ENCODE measurements around the gene TNFAIP8. TPM values are rescaled to one million over a fixed set of nuclear protein-coding genes. Genes with fewer than 3 reads are reported as not detected.

The TNFAIP8 gene
- total and polyA plus RNA-seq, 10 of the 15 experiments (the other 5 are each of a cell fraction or from before 2014, with no cell fraction given): 124 to 324 (median 177) TPM

DNA sequence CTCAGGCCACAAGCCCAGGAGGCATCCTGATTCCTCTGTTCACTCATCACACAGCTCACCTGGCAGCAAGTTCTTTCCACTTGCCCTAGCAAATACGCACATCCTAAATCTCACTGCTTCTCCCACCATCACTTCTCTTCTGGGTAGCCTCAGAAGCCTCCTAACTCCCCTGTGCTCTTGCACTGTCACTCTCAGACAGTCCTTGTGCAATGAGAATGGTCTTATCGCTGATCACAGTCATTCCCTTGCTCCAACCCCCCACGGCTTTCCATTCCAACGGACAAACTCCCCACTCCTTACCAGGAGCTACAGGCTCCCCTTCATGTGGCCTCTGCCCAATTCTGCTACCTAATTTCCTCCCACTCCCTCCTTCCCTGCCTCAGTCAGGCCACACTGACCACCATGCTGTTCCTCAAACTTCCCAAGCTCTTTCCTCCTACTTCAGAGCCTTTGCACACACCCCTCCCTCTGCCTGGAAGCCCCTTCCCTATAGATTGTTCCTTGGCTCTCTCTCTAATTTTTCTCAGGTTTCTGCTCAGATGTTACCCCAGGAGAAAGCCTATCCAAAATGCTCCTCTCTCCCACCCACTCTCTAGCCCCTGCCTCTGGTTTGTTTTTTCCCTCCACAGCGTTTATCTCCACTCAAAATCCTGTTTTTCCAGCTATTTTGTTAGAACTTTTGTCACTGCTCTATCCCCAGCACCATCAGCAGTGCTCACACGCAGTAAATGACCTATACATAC is 34.1 kb upstream of the TNFAIP8 start:
- TF ChIP-seq CEBPB (IDR thresholded peaks at IDR 0.05; ENCODE audit: borderline replicate concordance in 1 of 2, low read depth in 2 of 2, low read length in 2 of 2) (no peak), CBX3 (IDR thresholded peaks at IDR 0.05; ENCODE audit: borderline replicate concordance, low read depth) (no peak), WRNIP1 (IDR thresholded peaks at IDR 0.05; ENCODE audit: borderline replicate concordance, low read depth, low read length) (no peak), POLR2AphosphoS5 (IDR thresholded peaks at IDR 0.05; ENCODE audit: low read length) (no peak), IKZF1 (conservative IDR thresholded peaks at IDR 0.05) (no peak), SREBF1 (IDR thresholded peaks at IDR 0.05; ENCODE audit: low read length) (no peak), EZH2 (IDR thresholded peaks at IDR 0.05; ENCODE audit: borderline replicate concordance, control insufficient read depth, low read depth, low read length) (no peak), ZNF274 (IDR thresholded peaks at IDR 0.05; ENCODE audit: insufficient read depth, insufficient read length) (no peak)
- TF ChIP-seq, protein P1, sequence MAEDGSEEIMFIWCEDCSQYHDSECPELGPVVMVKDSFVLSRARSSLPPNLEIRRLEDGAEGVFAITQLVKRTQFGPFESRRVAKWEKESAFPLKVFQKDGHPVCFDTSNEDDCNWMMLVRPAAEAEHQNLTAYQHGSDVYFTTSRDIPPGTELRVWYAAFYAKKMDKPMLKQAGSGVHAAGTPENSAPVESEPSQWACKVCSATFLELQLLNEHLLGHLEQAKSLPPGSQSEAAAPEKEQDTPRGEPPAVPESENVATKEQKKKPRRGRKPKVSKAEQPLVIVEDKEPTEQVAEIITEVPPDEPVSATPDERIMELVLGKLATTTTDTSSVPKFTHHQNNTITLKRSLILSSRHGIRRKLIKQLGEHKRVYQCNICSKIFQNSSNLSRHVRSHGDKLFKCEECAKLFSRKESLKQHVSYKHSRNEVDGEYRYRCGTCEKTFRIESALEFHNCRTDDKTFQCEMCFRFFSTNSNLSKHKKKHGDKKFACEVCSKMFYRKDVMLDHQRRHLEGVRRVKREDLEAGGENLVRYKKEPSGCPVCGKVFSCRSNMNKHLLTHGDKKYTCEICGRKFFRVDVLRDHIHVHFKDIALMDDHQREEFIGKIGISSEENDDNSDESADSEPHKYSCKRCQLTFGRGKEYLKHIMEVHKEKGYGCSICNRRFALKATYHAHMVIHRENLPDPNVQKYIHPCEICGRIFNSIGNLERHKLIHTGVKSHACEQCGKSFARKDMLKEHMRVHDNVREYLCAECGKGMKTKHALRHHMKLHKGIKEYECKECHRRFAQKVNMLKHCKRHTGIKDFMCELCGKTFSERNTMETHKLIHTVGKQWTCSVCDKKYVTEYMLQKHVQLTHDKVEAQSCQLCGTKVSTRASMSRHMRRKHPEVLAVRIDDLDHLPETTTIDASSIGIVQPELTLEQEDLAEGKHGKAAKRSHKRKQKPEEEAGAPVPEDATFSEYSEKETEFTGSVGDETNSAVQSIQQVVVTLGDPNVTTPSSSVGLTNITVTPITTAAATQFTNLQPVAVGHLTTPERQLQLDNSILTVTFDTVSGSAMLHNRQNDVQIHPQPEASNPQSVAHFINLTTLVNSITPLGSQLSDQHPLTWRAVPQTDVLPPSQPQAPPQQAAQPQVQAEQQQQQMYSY (CRISPR knock-in tag; IDR thresholded peaks at IDR 0.05): no peak
- TF ChIP-seq, protein P2, sequence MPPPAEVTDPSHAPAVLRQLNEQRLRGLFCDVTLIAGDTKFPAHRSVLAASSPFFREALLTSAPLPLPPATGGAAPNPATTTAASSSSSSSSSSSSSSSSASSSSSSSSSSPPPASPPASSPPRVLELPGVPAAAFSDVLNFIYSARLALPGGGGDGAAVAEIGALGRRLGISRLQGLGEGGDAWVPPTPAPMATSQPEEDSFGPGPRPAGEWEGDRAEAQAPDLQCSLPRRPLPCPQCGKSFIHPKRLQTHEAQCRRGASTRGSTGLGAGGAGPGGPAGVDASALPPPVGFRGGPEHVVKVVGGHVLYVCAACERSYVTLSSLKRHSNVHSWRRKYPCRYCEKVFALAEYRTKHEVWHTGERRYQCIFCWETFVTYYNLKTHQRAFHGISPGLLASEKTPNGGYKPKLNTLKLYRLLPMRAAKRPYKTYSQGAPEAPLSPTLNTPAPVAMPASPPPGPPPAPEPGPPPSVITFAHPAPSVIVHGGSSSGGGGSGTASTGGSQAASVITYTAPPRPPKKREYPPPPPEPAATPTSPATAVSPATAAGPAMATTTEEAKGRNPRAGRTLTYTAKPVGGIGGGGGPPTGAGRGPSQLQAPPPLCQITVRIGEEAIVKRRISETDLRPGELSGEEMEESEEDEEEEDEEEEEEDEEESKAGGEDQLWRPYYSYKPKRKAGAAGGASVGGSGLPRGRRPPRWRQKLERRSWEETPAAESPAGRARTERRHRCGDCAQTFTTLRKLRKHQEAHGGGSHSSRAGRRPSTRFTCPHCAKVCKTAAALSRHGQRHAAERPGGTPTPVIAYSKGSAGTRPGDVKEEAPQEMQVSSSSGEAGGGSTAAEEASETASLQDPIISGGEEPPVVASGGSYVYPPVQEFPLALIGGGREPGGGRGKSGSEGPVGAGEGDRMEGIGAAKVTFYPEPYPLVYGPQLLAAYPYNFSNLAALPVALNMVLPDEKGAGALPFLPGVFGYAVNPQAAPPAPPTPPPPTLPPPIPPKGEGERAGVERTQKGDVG (CRISPR knock-in tag; IDR thresholded peaks at IDR 0.05): no peak
- 77% methylated on average over 6 of the region's 6 CpGs for WGBS (ENCODE audit: insufficient coverage, insufficient replicate concordance, low lambda C conversion rate, missing lambda C conversion rate)
- no TSS peak for BruUV-seq (replicated peaks)
- DNase-seq (ENCODE audit: low read depth, low spot score): no peak
- Histone ChIP-seq H3K36me3 (ENCODE audit: control insufficient read depth in 2 of 2, insufficient read depth in 2 of 2, low read length in 1 of 2) (0 out of 4 replicates have a peak, but pooled peaks cover 0 to 2% of the 10 kb centered on the region in 2 experiments), H3K4me1 (ENCODE audit: control insufficient read depth, insufficient read depth, low read length) (peaks cover 56% of the 10 kb centered on the region), H3K27ac (ENCODE audit: control insufficient read depth, insufficient read depth) (peak overlapping the region; percentile 87), H3K79me2 (ENCODE audit: control insufficient read depth, insufficient read depth, low read length) (peaks cover 87% of the 10 kb centered on the region), H3K4me3 (no peak overlapping the region), H4K20me1 (ENCODE audit: control insufficient read depth, insufficient read depth) (no peaks in the 10 kb centered on the region), H3K9ac (ENCODE audit: control insufficient read depth, insufficient read depth, low read length) (no peak overlapping the region), H3K4me2 (ENCODE audit: control insufficient read depth, insufficient read depth) (peak overlapping the region; percentile 39; the same call in 1 of the 2 replicates), H3K27me3 (replicated peaks in 1 of 2; ENCODE audit: control insufficient read depth in 2 of 2, insufficient read depth in 2 of 2, low read length in 1 of 2) (no peaks in the 10 kb centered on the region), H2AFZ (ENCODE audit: control insufficient read depth, low read depth, low read length) (no peak overlapping the region), H3K9me3 (replicated peaks; ENCODE audit: control insufficient read depth, insufficient read depth, low read length) (no peaks in the 10 kb centered on the region)
- ChIA-PET SMC1A (ENCODE audit: uncharacterized antibody, unreplicated experiment) (interaction anchor here (1.0 to 4.2 kb wide), 6 partner anchors 9 to 89 kb away, joined by 3 to 41 read pairs (median 6); no protein-coding TSS in a partner anchor), RAD21 (ENCODE audit: unreplicated experiment) (interaction anchor here (1.7 to 4.0 kb wide), 5 partner anchors 13 to 90 kb away, joined by 5 to 46 read pairs (median 14); no protein-coding TSS in a partner anchor), CTCF (interaction anchor here (0.6 to 2.2 kb wide), 9 partner anchors 8 to 284 kb away, joined by 3 to 12 read pairs (median 3); no protein-coding TSS in a partner anchor), POLR2A (no interaction called here)
- no peak for ATAC-seq
- intact Hi-C loops (cut with micrococcal nuclease; ENCODE audit: unreplicated experiment) (no loop called here), in situ Hi-C loops (cut with MboI) (loop anchor here (5.0 kb wide), 1 partner anchor 76 kb away; no protein-coding TSS in a partner anchor)
- no peak for FAIRE-seq

Data from GM12878 (cell line).